Loucy (cell line): ENCODE measurements around the gene ICAM1.
"Not testable (repeated sequence)": the region's sequence is repeated elsewhere in the genome, so short reads cannot be mapped to it uniquely, and the experiment has no call there.

Experiments
- H2AFZ ChIP-seq: fragments of 200-600 bp; sonication (generic); 2 replicates; pipeline ENCODE4 v1.6.0; 2016; ENCODE audit warnings: antibody characterized with exemption, mild to moderate bottlenecking, low read length, moderate library complexity
- H3F3A ChIP-seq: fragments of 200-600 bp; 2 replicates; pipeline ENCODE4 v1.6.0; 2016; ENCODE audit warnings: antibody characterized with exemption, low read depth, mild to moderate bottlenecking
- H3K27me3 ChIP-seq: fragments of 200-600 bp; sonication (generic); 2 replicates; pipeline ENCODE4 v1.6.1; 2014; ENCODE audit warnings: low read length, mild to moderate bottlenecking; ENCODE audit not compliant: insufficient read depth, poor library complexity, severe bottlenecking
- H3K36me3 ChIP-seq: fragments of 200-600 bp; sonication (generic); 2 replicates; pipeline ENCODE4 v1.6.1; 2016; ENCODE audit warnings: low read length; ENCODE audit not compliant: insufficient read depth
- H3K4me1 ChIP-seq: fragments of 200-600 bp; sonication (generic); 2 replicates; pipeline ENCODE4 v1.5.1; 2014; ENCODE audit warnings: low read length, mild to moderate bottlenecking; ENCODE audit not compliant: insufficient read depth, poor library complexity, severe bottlenecking
- H3K4me2 ChIP-seq: fragments of 200-600 bp; sonication (generic); 2 replicates; pipeline ENCODE4 v1.6.0; 2014; ENCODE audit warnings: antibody characterized with exemption, low read length, low read depth, mild to moderate bottlenecking; ENCODE audit not compliant: poor library complexity, severe bottlenecking
- H3K4me3 ChIP-seq: fragments of 200-600 bp; sonication (generic); 2 replicates; pipeline ENCODE4 v1.5.1; 2014; ENCODE audit warnings: low read length, mild to moderate bottlenecking, mixed read lengths; ENCODE audit not compliant: poor library complexity, severe bottlenecking
- H3K79me2 ChIP-seq: fragments of 200-600 bp; sonication (generic); 2 replicates; pipeline ENCODE4 v1.6.1; 2014; ENCODE audit warnings: low read length; ENCODE audit not compliant: insufficient read depth
- H3K9ac ChIP-seq: fragments of 200-600 bp; sonication (generic); 2 replicates; pipeline ENCODE4 v1.6.0; 2014; ENCODE audit warnings: mild to moderate bottlenecking, low read depth, low read length, moderate library complexity; ENCODE audit not compliant: poor library complexity, severe bottlenecking
- H3K9me2 ChIP-seq: fragments of 200-600 bp; sonication (generic); replicated peaks from 2 replicates; pipeline ENCODE4 v1.6.1; 2016; ENCODE audit warnings: low read depth, low read length, mixed read lengths
- H3K9me3 ChIP-seq: fragments of 200-600 bp; sonication (generic); 2 replicates; pipeline ENCODE4 v1.6.1; 2014; ENCODE audit warnings: mild to moderate bottlenecking, antibody characterized with exemption, low read length, low read depth; ENCODE audit not compliant: insufficient read depth
- H4K20me1 ChIP-seq: fragments of 200-600 bp; sonication (generic); 2 replicates; pipeline ENCODE4 v1.6.0; 2014; ENCODE audit warnings: antibody characterized with exemption, low read length, mild to moderate bottlenecking; ENCODE audit not compliant: insufficient read depth, poor library complexity, severe bottlenecking
- EZH2phosphoT487 ChIP-seq: fragments of 200-600 bp; IDR thresholded peaks from 2 replicates; pipeline ENCODE4 v1.6.1; 2018; ENCODE audit warnings: antibody characterized with exemption, mild to moderate bottlenecking, moderate library complexity, borderline replicate concordance
- TF ChIP-seq, protein P1 (sequence below): fragments of 200-600 bp; sonication (generic); conservative IDR thresholded peaks from 2 replicates; pipeline ENCODE4 v1.5.1; 2014; ENCODE audit warnings: mild to moderate bottlenecking, antibody characterized with exemption, low read length

The ICAM1 gene

DNA sequence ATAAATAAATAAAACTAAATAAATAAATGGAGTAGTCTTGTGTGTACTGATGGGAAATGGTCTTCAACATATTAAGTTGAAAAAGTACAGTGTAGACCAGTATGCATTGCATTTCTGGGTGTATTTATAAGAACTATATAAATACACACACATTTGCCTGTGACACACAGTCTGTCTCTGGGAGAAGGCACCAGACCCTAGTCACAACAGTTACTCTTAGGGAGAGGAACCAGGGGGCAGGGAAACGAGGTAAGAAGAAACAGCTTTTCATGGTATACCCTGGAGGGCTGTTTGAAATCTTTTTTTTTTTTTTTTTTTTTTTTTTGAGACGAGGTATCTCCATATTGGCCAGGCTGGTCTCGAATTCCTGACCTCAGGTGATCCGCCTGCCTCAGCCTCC lies 37.0 kb upstream of the ICAM1 start:
- H2AFZ ChIP-seq, result no peak overlapping the region
- no peaks in the 10 kb centered on the region for H3K9me2 ChIP-seq
- H3K9me3 ChIP-seq, result no peaks in the 10 kb centered on the region
- no peak overlapping the region for H3K4me2 ChIP-seq
- peaks cover 28% of the 10 kb centered on the region for H3K4me1 ChIP-seq
- peaks cover 10% of the 10 kb centered on the region; the same call in 1 of the 2 replicates for H3K79me2 ChIP-seq
- H3K27me3 ChIP-seq, result no peaks in the 10 kb centered on the region
- no peaks in the 10 kb centered on the region for H3K36me3 ChIP-seq
- H3F3A ChIP-seq, result no peaks in the 10 kb centered on the region; the same call in 1 of the 2 replicates
- no peak for TF ChIP-seq EZH2phosphoT487
- TF ChIP-seq, protein P1, sequence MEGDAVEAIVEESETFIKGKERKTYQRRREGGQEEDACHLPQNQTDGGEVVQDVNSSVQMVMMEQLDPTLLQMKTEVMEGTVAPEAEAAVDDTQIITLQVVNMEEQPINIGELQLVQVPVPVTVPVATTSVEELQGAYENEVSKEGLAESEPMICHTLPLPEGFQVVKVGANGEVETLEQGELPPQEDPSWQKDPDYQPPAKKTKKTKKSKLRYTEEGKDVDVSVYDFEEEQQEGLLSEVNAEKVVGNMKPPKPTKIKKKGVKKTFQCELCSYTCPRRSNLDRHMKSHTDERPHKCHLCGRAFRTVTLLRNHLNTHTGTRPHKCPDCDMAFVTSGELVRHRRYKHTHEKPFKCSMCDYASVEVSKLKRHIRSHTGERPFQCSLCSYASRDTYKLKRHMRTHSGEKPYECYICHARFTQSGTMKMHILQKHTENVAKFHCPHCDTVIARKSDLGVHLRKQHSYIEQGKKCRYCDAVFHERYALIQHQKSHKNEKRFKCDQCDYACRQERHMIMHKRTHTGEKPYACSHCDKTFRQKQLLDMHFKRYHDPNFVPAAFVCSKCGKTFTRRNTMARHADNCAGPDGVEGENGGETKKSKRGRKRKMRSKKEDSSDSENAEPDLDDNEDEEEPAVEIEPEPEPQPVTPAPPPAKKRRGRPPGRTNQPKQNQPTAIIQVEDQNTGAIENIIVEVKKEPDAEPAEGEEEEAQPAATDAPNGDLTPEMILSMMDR, result no peak
- no peak overlapping the region for H3K9ac ChIP-seq
- H3K4me3 ChIP-seq, result no peak overlapping the region
- H4K20me1 ChIP-seq, result no peaks in the 10 kb centered on the region

DNA sequence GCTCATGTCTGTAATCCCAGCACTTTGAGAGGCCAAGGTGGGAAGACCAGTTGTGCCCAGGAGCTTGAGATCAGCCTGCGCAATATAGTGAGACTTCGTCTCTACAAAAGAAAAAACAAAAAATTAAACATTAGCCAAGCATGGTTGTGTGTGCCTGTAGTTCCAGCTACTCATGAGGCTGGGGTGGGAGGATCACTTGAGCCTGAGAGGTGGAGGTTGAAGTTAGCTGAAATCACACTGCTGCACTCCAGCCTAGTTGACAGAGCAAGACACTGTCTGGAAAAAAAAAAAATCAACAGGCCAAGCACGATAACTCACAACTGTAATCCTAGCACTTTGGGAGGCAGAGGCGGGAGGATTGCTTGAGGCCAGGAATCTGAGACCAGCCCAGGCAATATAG lies 35.9 kb upstream of the ICAM1 start:
- no peaks in the 10 kb centered on the region for H3K9me2 ChIP-seq
- no peaks in the 10 kb centered on the region for H3K27me3 ChIP-seq
- H4K20me1 ChIP-seq, result no peaks in the 10 kb centered on the region
- no peak for TF ChIP-seq EZH2phosphoT487
- TF ChIP-seq, protein P1, result no peak
- H3F3A ChIP-seq, result no peaks in the 10 kb centered on the region; the same call in 1 of the 2 replicates
- H3K79me2 ChIP-seq, result peaks cover 8% of the 10 kb centered on the region; the same call in 1 of the 2 replicates
- H3K4me1 ChIP-seq, result peaks cover 25% of the 10 kb centered on the region
- no peak overlapping the region for H3K4me3 ChIP-seq
- H3K36me3 ChIP-seq, result no peaks in the 10 kb centered on the region
- no peaks in the 10 kb centered on the region for H3K9me3 ChIP-seq
- no peak overlapping the region for H2AFZ ChIP-seq
- H3K4me2 ChIP-seq, result no peak overlapping the region
- no peak overlapping the region for H3K9ac ChIP-seq

DNA sequence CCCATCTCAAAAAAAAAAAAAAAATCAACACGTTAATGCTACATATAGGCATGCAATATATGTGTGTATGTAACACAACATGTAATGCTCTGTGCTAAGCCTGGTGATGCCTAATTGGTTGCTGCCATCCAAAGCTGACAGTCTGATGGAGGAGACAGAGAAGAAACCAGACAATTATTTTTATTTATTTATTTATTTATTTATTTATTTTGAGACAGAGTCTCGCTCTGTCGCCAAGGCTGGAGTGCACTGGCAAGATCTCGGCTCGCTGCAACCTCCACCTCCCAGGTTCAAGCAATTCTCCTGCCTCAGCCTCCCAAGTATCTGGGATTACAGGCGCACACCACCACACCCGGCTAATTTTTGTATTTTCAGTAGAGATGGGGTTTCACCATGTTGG lies 35.5 kb upstream of the ICAM1 start:
- H3K9ac ChIP-seq, result peak overlapping the region; percentile 68

DNA sequence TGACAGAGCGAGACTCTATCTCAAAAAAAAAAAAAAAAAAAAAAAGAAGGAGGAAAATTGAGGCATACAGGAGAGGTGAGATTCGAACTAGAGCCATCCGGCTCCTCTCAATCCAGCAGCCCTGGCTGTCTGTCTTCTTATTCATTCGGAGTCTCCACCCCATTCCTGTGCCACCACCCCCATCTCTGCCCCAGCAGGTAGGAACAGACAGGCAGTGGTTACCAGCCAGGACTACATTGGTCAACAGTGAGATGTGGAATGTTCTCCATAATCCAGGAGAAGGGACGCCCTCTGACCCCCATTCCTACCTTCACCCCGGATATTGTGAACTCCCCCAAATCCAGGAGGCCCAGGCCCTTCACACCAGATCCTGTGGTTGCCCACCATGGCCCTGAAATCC lies 33.2 kb upstream of the ICAM1 start:
- no peak overlapping the region for H3K9ac ChIP-seq
- H4K20me1 ChIP-seq, result no peaks in the 10 kb centered on the region
- no peak overlapping the region for H2AFZ ChIP-seq
- H3K4me3 ChIP-seq, result no peak overlapping the region
- no peaks in the 10 kb centered on the region for H3K9me3 ChIP-seq
- H3K79me2 ChIP-seq, result no peaks in the 10 kb centered on the region
- no peaks in the 10 kb centered on the region for H3K36me3 ChIP-seq
- no peaks in the 10 kb centered on the region for H3K9me2 ChIP-seq
- H3K4me2 ChIP-seq, result no peak overlapping the region
- peaks cover 14% of the 10 kb centered on the region for H3K4me1 ChIP-seq
- no peaks in the 10 kb centered on the region for H3K27me3 ChIP-seq
- H3F3A ChIP-seq, result no peaks in the 10 kb centered on the region; the same call in 1 of the 2 replicates
- TF ChIP-seq, protein P1, result no peak
- TF ChIP-seq EZH2phosphoT487, result no peak

More for the DNA sequence above, 35.5 kb upstream of the ICAM1 start:
- not testable (repeated sequence) for H3K79me2 ChIP-seq, H2AFZ ChIP-seq, H4K20me1 ChIP-seq, H3K9me2 ChIP-seq, H3K9me3 ChIP-seq, H3K27me3 ChIP-seq, H3K36me3 ChIP-seq, H3F3A ChIP-seq
- Histone ChIP-seq H3K4me1 (peaks cover 21% of the 10 kb centered on the region), H3K4me2 (peak overlapping the region; percentile 83), H3K4me3 (peak overlapping the region; percentile 75)
